CD4-positive, alpha-beta T cell treated with Interleukin-17A for 4 hours (primary cell): ENCODE results near the gene HID1.

Source experiments
- DNase-seq: peaks from one replicate; pipeline ENCODE4 v3.0.0-alpha.2; 2020; ENCODE audit warnings: mixed read lengths

HID1 gene

DNA sequence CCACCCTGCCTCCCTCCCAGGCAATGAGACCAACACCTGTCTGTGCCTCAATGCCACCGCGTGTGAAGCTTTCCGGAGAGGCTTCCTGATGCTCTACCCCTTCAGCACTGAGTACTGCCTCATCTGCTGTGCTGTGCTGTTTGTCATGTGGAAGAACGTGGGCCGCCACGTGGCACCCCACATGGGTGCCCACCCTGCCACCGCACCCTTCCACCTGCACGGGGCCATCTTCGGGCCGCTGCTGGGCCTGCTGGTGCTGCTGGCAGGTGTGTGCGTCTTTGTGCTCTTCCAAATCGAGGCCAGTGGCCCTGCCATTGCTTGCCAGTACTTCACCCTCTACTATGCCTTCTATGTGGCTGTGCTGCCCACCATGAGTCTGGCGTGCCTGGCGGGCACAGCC, 25.9 kb downstream of the HID1 start:
- no peak for DNase-seq

DNA sequence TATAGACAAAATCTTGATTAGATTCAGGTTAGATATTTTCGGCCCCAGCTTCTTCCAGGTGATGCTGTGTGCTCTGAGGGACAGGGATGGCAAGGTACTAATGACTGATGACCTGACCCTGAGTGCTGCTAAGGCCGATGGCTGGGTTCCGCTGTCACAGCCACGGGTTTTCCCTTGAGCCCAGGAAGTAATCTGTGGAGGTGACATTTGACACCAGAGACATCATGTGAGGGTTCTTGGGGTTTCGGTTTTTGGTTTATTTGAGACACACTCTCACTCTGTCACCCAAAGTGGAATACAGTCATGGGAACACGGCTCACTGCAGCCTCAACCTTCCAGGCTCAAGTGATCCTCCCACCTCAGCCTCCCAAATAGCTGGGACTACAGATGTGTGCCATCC, 27.0 kb downstream of the HID1 start:
- no peak for DNase-seq

DNA sequence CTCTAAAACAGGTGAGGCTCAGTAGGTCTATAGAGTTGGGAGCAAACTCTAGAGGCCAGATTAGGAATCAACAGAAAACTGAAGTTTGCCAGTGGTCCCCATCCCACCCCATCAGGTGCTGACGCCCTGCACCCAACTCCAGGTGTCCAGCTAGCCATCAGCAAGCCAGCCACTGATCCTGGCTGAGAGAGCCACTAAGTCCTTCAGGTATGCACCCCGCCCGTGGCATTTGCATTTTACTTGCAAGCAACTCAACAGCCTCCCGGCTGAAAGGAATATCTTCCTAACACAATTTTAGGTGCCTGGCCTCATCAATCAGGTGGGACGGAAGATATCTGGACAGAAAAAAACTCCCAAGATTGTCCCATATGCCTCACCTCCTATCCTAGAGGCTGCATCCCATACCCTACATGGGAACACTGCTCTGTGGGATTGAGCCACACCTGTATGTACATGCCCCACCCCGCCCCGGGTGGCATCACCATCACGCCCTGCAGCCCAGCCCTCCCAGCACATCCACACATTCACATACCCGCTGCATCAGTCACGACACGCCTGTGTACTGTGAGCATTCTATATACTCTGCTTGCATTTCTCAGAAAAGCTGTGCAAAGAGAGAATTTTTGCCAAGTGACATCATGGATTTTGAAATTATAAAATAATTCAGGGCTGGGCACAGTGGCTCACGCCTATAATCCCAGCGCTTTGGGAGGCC, 28.6 kb downstream of the HID1 start:
- DNase-seq = no peak

DNA sequence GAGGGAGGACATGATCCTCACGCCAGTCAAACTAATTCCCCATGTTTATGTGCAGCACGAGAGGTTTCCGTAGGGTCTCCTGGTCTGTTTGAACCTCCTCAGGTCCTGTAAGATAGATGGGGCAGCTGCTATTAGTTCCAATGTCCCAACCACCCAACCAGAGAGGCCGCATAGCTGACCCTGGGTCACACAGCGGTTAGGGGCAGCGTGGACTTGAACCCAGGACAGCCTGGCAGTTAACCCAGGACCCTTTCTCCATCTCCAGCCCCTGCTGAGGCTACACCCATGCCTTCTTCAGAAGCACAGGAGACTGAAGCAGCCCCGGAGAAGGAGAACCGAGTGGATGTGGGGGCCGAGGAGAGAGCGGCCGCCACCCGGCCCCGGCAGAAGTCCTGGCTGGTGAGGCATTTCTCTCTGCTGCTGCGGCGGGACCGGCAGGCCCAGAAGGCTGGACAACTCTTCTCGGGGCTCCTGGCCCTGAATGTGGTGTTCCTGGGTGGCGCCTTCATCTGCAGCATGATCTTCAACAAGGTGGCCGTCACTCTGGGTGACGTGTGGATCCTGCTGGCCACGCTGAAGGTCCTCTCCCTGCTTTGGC, 31.3 kb downstream of the HID1 start:
- no peak for DNase-seq

DNA sequence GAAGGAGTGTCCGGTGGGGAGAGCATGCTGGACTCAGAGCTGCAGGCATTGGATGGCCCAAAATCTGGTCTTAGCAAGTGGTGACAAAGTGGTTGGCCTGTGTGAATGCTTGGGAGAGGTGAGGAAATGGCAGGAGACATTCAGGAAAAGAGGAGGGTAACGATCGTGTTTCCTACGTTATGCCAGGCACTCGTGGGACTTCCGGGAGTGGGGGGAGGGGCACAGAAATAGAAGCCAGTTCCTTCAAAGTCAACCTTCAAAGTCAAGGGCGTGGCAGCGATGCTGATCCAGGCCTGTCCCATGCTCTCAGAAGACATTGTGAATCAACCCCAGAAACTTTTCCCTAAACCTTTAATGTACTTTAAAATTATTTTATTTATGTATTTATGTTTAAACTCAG, 33.0 kb downstream of the HID1 start:
- no peak for DNase-seq

DNA sequence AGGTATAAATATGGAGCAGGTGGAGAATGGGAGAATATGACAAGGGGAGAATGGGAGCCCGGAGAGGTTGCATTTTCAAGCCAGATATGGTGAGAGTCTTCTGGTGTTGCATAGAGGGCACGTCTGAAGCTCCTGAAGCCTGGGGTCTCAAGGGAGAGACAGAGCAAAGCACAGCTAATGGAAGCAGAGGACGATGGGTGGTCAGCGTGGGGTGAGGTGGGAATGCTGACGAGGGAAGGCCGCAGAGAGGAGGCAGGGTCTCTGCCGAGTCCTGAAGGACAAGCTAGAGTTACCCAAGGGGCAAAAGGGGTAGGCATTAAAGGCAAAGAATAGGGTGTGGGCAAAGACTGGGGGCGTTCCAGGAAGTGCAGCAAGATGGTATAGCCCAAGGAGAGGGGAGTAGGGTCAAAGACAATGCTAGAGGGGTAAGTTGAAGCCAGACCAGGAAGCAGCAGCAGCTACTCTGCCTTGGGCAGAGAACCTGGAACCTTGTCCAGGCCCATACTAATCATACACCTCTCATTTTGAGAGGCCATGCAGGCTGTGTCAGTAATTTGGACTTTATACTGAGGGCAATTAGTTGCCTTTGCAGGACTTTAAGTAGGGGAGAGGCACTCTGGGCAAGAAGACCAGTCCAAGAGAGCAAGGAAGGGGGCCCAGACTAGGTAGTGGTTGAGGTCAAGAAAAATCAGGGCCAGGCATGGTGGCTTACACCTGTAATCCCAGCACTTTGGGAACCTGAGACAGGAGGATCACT, 34.2 kb downstream of the HID1 start:
- no peak for DNase-seq

DNA sequence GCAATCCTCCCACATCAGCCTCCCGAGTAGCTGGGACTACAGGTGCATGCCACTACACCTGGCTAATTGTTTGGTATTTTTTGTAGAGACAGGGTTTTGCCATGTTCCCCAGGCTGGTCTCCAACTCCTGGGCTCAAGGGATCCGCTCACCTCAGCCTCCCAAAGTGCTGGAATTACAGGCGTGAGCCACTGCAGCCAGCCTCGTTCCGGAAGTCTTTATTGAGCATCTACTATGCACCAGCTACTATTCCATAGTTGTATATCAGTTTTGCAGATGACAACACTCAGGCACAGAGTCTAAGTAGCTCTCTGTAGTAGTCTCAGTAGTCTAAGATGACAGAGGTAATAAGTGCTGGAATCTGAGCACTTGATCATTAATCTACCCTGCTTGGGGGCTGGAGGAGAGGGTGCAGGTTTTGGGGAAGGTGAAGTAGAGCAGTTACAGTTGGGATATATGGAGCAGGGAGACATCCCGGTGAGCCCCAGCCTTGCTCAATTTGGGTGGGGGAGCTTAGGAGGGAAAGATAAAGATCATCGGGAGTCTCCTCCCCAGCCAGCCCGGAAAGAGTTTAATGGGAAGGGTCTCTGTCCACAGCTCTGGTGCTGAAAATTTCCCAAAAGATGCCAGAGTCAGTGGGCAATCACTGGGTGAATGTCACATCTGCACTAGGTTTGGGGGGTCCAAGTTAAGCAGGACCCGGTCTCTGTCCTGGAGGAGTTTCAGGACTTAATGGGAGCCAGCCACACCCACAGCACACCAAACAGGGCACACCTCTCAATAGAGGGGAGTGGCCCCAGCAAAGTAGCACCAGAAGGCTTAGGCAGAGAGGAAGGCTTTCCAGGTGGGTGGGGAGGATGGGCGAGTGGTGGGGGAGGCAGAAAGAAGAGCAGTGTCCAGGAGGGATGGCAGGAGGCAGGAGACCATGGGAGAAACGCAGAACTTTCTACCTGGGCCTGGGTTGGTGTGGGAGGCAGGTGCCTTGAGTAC, 35.2 kb downstream of the HID1 start:
- no peak for DNase-seq

DNA sequence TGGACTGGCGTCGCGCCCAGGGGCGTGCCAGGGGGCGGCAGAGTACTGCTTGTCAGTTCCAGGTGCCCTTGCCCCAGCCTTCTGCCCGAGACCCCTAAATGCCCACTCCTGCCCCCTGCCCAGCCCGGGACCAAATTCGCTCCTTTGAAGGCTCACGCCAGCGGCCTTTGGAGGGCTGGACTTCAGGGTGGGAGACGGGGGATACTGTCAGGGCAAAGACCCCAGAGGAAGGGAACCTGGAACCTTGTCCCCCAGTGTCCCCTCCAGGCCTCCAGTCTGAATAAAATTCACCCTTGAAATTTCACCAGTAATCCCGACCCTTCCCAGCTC, 36.1 kb downstream of the HID1 start:
- DNase-seq = no peak

DNA sequence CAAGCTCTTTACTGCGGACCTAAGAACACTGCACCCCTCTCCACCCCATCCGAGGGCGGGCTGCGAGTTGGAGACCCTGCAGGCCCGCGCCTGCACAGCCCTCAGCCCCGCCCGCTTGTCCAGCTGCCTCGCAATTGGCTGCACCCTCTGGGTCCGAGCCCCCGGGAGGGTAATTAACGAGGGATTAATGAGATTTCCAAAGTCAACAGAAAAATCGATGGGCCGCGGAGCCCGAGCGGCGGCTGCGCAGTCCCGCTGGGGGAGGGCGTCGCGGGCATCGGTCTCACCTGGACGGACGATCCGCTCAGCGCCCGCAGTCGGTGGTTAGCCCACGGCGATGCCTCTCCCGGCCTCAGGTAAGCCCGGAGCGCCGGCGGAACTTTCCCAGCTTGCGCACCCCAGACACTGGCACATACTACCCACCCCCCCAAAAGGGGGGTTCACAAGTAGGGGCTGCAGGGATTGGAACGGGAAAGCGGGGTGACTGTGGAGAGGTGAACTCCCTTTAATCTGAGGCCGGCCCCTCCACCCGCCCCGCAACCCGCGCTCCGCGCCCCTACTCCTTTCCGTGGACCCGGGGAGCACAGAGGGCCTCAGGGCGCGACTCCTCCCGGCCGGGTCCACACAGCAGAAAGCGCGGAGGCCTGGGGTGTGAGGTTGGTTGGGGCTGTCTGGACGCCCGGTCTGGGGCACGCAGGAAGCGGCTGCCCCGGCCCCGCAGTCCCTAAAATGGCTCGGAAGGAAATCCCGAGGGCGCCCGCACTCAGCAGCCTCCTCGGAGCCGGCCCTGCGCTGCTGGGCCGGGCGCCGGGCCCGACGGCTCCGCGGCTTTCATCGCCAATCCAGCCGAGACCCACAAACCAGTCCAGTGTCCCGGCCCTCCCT, 36.7 kb downstream of the HID1 start, which contains the start of gene OTOP3:
Gene OTOP3 (plus strand): TSS at position 314 of the 885 bp plus-strand sequence. CDS start 24 bp downstream, at position 338.
- DNase-seq = no peak

DNA sequence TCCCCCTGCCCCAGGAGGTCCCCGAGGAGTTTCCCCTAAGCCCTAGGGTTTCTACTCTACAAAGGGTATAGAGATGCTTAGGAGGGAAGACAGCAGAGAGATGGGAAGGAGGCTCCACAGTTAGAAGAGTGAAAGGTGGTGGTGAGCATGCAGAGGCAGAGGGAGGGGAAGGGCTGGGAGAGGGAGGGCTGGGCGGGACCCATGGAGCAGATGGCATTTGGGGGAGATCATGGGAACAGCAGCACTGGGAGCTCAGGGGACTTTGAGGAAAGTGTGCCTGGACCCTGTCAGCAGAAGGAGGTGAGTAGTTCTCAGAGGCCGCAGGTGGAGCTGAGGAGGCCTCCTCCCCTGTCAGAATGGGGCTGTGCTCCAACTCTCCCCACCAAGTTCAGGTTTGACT, 37.5 kb downstream of the HID1 start:
- DNase-seq = no peak

DNA sequence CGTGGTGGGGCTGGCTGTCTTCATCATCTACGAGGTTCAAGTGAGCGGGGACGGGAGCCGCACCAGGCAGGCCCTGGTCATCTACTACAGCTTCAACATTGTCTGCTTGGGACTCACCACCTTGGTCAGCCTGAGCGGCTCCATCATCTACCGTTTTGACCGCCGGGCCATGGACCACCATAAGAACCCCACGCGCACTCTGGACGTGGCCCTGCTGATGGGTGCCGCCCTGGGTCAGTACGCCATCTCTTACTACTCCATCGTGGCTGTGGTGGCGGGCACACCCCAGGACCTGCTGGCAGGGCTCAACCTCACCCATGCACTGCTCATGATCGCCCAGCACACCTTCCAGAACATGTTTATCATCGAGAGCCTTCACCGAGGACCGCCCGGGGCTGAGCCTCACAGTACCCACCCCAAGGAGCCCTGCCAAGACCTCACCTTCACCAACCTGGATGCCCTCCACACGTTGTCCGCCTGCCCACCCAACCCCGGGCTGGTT, 42.0 kb downstream of the HID1 start:
- no peak for DNase-seq

DNA sequence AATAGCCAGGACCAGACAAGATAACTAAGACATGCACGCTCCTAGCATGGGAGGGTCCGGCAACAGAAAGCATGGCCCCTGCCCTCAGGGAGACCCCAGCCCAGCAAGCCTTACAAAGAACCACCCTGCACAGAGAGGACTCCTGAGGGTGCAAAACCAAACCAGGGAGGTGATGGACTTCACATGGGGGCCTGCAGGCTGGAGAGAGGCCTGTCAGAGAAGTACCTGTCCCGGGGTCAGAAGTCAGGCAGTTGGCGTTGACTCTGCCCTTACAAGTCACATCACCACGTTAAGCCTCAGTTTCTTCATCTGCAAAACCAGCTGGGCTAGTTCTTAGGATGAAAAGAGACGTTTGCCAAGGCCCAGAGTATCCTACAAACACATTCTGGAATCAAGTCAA, 43.8 kb downstream of the HID1 start:
- no peak for DNase-seq

DNA sequence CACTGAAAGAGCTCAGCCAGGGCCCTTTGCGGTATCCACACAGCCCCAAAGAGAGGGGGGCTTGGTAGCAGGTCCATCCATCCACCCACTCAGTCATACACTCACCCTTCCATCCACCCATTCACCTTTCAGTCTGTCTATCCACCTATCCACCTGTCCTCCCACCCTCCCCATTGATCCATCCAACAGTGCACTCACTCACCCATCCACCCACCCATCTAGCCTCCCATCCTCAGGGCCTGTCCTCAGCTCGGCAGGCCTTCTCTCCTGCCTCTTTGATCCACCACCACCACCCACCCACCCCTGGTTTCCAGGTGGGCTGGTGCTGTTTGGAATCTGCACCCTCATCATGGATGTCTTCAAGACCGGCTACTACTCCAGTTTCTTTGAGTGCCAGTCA, 47.3 kb downstream of the HID1 start:
- no peak for DNase-seq

DNA sequence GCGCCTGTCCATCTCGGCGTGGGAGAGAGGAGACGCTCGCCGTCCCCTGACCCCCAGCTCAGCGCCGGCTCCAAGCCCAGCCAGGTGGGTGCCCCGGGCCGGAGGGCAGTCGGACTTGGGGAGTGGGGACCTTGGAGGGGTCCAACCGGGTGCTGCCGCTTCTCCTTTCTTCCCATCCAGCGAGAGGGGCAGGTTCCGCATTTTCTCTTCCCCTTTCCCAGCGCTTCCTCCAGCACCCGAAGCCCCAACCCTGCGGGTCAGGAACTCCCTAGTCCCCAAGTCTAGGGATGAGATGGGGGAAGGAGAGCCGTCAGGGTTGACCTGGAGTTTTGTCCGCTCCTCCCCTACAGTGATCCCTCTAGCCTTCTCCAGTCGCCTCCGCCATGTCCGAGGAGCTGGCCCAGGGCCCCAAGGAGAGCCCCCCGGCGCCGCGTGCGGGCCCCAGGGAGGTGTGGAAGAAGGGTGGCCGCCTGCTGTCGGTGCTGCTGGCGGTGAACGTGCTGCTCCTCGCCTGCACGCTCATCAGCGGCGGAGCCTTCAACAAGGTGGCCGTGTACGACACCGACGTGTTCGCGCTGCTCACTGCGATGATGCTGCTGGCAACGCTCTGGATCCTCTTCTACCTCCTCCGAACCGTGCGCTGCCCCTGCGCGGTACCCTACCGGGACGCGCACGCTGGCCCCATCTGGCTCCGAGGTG, 48.2 kb downstream of the HID1 start, which contains the start of gene OTOP2:
Gene OTOP2 (plus strand): TSS at position 24 of the 699 bp plus-strand sequence. CDS start 360 bp downstream, at position 384.
- no peak for DNase-seq

DNA sequence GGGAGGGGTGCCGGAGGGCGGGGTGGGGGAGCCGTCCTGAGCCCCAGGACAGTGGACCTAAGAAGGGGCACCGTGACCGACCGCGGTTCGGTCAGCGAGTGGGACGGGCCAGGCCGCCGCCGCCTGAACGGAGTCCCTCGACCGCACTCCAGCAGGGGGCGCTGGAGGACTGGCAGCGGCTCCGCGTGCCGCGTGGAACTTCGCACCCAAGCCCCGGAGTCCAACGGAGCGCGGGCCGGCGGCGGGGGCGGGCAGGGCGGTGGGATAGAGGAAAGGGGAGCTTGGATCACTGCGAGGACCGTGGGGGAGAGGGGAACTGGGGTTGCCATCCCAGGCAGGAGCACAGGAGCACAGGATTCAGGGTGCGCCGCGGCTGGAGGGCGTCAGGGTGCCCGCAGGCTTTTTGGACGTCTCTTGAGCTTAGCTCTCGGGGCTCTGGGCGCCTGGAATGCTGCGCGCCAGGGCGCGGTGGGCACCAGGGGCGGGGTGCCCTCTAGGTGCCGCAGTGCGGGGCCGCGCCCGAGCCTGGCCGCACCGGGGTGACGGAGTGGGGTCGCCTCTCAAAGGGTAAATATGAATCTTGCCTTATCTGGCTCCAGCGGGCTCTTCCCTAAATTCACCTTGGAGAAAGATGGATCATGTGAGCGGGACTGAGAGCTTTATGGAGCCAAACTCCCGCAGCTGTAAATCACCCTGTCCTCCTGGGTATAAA, 48.9 kb downstream of the HID1 start:
- peak; percentile 83 for DNase-seq

DNA sequence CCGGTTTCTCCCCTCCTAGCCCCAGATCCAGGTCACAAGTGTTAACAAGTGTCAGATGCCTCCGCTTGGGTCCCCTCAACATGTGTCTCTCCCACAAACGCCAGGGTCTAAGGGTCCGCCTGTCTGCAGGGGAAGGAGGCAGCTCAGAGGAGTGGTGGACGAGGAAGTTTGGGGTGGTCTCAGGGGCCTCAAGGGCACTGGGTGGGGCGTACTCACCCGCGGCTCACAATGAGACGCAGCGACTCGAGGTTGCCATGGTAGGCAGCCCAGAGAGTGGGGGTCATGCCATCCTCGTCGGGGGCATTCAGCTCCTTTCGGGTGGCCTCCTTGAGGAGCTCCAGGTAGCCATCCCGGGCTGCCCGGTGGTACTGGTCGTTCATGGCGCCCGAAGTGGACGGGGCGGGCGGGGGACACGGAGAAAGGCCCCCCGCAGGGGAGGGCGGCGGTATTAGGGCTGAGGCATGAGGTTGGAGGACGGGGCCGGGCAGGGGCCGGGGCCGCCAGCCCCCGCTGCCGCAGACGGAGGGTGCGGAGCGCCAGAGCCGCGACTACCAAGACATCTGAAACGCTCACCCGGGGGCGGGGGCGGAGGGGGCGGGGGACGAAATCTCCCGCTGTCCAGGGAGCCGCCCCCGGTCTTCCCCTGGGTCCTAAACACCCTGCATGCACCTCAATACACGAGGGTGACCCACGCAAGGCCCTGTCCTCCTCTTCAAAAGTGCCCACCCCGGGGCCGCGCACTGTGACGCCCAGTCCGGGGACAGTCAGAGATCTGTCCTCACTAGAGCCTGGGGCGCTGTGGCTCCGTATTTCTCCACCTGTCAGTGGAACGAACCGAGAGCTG, 49.6 kb downstream of the HID1 start, which contains the start of gene USH1G:
Gene USH1G (minus strand): TSS at position 562 of the 844 bp plus-strand sequence. CDS start 182 bp downstream, at position 380.
- peak; percentile 44 for DNase-seq

DNA sequence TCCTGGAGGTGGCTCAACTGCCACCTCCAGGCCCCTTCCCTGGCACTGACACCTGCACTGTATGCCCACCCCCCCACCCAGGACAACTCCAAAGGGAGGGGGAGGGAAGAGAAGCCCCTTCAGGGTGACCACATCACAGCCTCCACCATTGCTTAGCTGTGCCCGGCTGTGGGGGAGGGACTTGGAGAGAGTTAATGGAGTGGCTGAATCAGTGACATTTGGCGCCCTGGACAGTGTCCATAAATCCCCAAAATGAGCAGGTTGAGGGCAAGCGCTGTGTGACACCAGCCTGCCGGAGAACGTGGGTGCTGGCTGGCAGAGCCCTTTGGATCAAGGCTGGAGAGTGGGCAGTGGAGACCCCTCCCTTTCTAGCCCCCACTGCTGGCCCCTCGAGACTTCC, 50.4 kb downstream of the HID1 start:
- DNase-seq = no peak

DNA sequence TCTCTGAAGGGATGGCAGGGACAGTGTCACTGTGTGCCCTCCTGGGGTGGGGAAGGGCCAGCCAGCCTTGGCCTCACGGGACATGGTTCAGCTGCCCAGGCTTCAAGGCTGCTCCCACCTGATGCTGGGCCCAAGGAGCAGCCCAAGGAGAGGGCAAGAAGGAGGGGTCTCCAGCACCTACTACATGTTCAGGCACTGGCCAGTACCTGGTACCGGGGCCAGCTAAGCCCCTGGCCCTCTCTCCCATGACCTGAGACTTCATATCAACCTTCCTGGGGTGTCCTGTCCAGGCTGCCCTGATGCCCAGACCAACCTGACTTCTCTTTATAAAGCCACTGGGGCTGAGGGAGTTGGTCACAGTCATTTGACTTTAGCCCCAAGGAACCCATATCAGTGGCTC, 50.8 kb downstream of the HID1 start:
- DNase-seq = no peak
